Measurements from ENCODE around the gene SHC1.

Gene SHC1, protein sequence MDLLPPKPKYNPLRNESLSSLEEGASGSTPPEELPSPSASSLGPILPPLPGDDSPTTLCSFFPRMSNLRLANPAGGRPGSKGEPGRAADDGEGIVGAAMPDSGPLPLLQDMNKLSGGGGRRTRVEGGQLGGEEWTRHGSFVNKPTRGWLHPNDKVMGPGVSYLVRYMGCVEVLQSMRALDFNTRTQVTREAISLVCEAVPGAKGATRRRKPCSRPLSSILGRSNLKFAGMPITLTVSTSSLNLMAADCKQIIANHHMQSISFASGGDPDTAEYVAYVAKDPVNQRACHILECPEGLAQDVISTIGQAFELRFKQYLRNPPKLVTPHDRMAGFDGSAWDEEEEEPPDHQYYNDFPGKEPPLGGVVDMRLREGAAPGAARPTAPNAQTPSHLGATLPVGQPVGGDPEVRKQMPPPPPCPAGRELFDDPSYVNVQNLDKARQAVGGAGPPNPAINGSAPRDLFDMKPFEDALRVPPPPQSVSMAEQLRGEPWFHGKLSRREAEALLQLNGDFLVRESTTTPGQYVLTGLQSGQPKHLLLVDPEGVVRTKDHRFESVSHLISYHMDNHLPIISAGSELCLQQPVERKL

DNA sequence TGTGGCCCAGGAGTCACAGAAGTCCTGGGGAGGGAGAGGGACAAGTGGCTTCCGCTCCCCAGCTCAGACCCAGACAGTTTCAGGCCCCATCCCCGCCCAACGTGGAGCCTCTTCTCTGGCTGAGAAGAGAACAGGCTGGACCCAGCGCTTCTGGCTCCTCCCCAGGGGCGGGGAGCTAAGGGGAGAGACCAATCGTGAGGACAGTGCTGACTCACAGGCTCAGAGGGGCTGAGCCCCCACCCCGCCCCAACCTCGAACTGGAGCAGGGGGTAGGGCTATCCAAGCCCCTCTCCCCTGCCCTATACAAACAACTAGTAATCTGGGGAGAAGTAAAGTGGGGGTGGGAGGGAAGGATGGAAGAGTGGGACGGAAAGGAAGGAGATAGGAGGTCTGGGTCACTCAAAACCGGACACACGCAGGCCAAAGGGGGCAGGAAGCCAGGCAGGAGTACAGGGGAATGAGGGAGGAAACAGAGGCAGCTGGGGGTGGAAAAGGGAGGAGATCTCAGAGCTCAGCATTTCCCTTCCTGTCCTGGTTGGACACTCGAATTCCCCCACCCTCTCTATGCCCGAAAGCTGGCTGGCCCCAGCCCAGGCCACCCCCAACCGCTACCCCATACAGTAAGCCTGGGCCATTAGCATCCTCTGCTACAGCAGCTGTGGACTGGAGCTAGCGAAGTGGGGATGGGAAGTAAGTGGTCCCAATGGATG, at the start of gene SHC1:
SHC1 (minus strand) TSS at position 117 of the 710 bp plus-strand sequence. CDS start 221 bp downstream, outside the sequence.
- no peak within 1 kb of the TSS for H3K4me3 Mint-ChIP-seq
- no peaks in the 10 kb centered on the region for H3K9me3 Mint-ChIP-seq
- ATAC-seq (ENCODE audit: low read depth) (no peak), DNase-seq (ENCODE audit: low spot score in 2 of 2) (no peak)
- H3K36me3 Mint-ChIP-seq, result peaks cover 15% of the 10 kb centered on the region
- H3K27ac Mint-ChIP-seq, result peak within 1 kb of the TSS; percentile 67
- H3K27me3 Mint-ChIP-seq, result no peaks in the 10 kb centered on the region
- H3K4me1 Mint-ChIP-seq, result peaks cover 23% of the 10 kb centered on the region

DNA sequence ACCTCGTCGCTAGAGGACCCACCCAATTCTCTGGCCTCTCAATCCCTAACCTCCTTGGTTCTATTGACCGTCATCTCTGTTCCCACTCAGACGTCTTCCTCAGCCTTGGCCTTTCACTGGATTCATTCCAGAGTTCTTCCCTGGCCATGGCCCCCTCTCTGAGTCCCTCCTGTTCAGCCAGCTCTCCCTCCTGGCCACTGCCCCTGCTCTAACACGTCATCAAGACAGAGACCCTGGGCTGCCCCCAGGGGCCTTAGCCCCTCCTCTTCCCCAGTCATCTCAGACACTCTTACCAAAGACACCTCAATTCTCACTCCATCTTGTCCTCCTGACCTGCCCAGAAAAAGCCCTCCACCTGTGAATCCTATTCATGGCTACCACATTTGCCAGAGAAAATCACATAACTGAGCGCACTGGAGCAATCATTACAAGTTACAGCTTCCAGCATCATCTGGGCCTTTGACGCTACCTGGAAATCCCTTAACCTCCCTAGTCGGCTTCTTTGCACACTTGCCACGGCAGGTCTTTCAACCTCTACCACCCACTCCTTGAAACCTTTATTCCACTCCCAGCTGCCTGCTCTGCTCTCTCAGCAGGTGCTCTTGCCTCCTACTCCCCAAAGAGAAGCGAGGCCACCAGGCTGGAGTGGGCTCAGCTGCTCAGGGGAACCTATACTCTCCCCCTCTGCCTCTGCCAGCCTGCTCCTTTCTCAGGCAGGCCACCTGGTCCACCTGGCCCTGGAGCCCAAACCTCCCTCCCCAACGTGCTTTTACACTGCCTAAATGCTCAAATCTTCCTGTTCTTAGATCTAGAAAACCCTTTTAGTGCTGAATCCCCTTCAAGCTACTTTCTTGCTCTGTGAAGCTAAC, 49.1 kb upstream of the SHC1 start:
- H3K36me3 Mint-ChIP-seq, result no peaks in the 10 kb centered on the region
- peak overlapping the region; percentile 43 for H3K4me3 Mint-ChIP-seq
- no peak for DNase-seq (ENCODE audit: low spot score in 2 of 2)
- H3K27ac Mint-ChIP-seq, result peak overlapping the region; percentile 45
- H3K27me3 Mint-ChIP-seq, result no peaks in the 10 kb centered on the region
- H3K9me3 Mint-ChIP-seq, result no peaks in the 10 kb centered on the region
- no peak for ATAC-seq (ENCODE audit: low read depth)
- H3K4me1 Mint-ChIP-seq, result peaks cover 31% of the 10 kb centered on the region

DNA sequence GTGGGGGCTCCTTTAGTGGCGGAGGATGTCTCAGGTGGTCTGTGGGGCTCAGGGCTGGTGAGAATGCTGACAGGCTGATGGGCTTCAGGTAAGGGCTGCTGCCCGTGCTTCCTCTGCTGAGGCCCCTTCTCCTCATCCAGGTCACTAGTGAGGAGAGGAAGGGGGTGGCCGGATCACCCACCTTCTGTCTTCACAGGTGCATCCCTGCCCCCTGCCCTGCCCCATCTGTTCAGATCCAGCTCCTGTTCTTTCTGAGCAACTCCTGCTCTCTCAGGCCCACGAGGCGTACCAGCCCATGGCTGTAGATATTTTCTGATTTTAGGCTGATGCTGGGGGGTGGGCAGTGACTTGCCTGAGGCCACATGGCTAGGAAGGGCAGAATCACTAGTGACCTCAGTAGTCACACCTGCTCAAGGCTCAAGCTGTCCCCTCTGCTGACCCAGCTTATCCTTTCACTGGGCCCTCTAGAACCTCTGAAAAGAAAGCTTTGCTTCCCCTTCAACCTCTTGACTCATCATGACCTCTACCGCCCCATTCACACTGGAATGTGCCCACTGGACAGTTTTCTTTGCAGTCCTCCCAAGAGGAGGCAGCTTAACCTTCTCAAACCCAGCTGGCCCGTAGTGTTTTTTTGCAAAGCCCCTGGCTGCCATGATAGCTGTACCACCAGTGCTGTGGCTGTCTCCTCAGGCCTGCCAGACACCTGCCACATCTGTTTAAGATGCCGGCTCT, 48.2 kb upstream of the SHC1 start:
- peak overlapping the region; percentile 45 for H3K27ac Mint-ChIP-seq
- H3K4me3 Mint-ChIP-seq, result no peak overlapping the region
- H3K9me3 Mint-ChIP-seq, result no peaks in the 10 kb centered on the region
- H3K4me1 Mint-ChIP-seq, result peaks cover 36% of the 10 kb centered on the region
- DNase-seq (ENCODE audit: low spot score in 2 of 2), result no peak
- H3K36me3 Mint-ChIP-seq, result no peaks in the 10 kb centered on the region
- no peaks in the 10 kb centered on the region for H3K27me3 Mint-ChIP-seq
- ATAC-seq (ENCODE audit: low read depth), result no peak

DNA sequence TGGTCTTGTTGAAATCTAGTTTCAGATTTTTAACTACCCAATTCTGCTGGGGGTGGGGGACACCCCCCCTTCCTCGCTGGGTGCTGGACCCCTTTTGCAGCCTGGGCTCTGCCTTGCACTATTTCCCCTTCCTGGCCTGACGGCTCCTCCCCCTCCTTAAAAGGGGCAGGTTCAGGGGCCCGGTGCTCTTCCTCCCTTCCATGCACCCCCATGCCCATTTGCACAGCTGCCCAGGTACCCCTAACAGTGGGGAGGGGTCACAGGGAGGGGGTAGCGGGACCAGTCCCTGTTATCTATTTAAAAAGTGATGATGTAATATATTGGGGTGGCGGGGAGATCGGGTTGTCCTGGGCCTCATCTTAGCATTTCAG, 47.4 kb upstream of the SHC1 start:
- DNase-seq (ENCODE audit: low spot score in 2 of 2) (peak in 1 of 2 donors; percentile 22), ATAC-seq (ENCODE audit: low read depth) (peak; percentile 8)
- Mint-ChIP-seq H3K27ac (peak overlapping the region; percentile 83), H3K4me1 (peaks cover 45% of the 10 kb centered on the region), H3K4me3 (peak overlapping the region; percentile 84), H3K27me3 (no peaks in the 10 kb centered on the region), H3K36me3 (no peaks in the 10 kb centered on the region), H3K9me3 (no peaks in the 10 kb centered on the region)

DNA sequence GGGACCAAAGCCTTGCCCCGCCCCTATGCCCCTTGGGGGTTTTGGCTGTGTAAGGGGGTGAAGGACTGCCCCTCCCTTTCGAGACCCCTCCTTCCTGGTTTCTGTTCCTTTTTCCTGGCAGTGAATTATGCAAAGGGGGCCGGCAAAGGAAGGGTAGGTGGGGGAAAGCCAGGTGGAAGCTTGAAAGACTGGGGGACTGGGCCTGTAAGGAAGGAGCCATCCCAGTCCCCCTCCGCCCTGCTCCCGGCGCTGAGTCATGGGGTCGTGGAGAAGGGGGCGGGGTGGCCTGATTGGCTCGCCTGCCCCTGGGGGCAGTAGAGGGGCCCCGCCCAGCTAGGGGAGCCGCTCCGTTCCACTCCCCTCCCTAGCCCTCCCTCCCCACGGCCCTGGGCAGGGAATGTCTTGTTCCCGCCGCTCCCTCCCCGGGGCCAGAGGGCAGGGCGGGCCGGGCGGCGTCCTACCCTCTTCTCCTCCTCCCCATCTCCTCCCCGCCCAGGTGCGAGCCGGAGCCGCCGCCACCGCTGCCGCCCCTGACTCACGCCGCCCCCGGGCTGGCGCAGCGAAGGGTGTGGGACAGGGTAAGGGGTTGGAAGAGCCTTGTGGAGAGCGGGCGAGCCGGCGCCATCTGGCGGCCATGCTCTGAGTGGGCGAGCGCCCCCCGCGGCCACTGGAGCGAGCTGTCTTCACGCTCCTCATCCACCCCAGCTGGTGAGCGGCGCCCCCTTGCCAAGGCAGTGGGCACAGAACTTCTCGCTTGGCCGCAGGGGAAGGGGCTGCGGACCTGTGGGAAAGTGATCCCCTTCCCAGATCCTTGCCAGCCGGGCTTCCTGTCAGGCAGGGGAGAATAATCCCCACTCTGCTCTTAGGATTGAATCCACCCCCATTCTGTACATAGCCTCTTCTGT, 46.7 kb upstream of the SHC1 start:
- DNase-seq (ENCODE audit: low spot score in 2 of 2), result peak; percentile 85 to 88
- H3K9me3 Mint-ChIP-seq, result no peaks in the 10 kb centered on the region
- H3K36me3 Mint-ChIP-seq, result no peaks in the 10 kb centered on the region
- peak; percentile 79 for ATAC-seq (ENCODE audit: low read depth)
- H3K4me1 Mint-ChIP-seq, result peaks cover 49% of the 10 kb centered on the region
- no peaks in the 10 kb centered on the region for H3K27me3 Mint-ChIP-seq
- peak overlapping the region; percentile 84 for H3K4me3 Mint-ChIP-seq
- H3K27ac Mint-ChIP-seq, result peak overlapping the region; percentile 83

DNA sequence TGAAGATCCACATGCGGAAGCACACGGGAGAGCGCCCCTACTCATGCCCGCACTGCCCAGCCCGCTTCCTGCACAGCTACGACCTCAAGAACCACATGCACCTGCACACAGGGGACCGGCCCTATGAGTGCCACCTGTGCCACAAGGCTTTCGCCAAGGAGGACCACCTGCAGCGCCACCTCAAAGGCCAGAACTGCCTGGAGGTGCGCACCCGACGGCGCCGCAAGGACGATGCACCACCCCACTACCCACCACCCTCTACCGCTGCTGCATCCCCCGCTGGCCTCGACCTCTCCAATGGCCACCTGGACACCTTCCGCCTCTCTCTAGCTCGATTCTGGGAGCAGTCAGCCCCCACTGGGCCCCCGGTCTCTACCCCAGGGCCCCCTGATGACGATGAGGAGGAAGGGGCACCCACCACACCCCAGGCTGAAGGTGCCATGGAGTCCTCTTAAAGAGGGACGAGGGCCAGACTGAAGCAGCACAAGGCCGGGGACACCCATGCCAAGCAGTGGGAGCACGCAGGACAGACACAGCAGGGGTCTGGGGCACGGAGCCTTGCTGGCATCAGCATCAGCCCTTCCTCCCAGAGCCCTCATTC, 45.8 kb upstream of the SHC1 start:
- no peaks in the 10 kb centered on the region for H3K36me3 Mint-ChIP-seq
- peak overlapping the region; percentile 73 for H3K4me3 Mint-ChIP-seq
- H3K4me1 Mint-ChIP-seq, result peaks cover 48% of the 10 kb centered on the region
- peak; percentile 59 for ATAC-seq (ENCODE audit: low read depth)
- peak; percentile 34 to 50 for DNase-seq (ENCODE audit: low spot score in 2 of 2)
- H3K27me3 Mint-ChIP-seq, result no peaks in the 10 kb centered on the region
- no peaks in the 10 kb centered on the region for H3K9me3 Mint-ChIP-seq
- H3K27ac Mint-ChIP-seq, result peak overlapping the region; percentile 83

DNA sequence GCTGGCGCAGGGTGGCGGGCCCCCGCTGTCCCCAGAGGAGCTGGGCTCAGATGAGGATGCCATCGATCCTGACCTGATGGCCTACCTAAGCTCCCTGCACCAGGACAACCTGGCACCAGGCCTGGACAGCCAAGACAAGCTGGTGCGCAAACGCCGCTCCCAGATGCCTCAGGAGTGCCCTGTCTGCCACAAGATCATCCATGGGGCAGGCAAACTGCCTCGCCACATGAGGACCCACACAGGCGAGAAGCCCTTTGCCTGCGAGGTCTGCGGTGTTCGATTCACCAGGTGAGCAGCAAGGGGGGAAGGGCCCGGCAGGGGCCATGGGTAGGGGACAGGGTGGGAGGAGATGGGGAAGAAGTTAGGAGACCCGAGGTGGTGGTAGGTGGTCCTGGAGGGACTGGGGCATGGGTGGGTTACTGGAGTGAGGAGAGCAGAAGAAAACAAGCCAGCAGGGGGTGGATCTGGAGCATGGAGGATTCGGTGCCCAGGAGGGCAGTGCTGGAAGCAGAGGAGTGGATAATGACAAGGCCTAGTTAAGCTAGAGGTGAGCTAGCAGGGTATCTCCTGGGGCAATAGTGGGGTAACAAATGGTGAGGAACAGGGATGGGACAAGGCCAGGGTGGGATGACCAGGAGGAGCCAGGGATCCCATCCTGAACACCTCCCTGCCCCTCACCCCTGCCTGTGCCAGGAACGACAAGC, 45.1 kb upstream of the SHC1 start:
- Mint-ChIP-seq H3K4me3 (peak overlapping the region; percentile 1), H3K27ac (peak overlapping the region; percentile 83), H3K27me3 (no peaks in the 10 kb centered on the region), H3K36me3 (no peaks in the 10 kb centered on the region), H3K9me3 (no peaks in the 10 kb centered on the region), H3K4me1 (peaks cover 52% of the 10 kb centered on the region)
- DNase-seq (ENCODE audit: low spot score in 2 of 2), result no peak
- peak; percentile 0 for ATAC-seq (ENCODE audit: low read depth)

DNA sequence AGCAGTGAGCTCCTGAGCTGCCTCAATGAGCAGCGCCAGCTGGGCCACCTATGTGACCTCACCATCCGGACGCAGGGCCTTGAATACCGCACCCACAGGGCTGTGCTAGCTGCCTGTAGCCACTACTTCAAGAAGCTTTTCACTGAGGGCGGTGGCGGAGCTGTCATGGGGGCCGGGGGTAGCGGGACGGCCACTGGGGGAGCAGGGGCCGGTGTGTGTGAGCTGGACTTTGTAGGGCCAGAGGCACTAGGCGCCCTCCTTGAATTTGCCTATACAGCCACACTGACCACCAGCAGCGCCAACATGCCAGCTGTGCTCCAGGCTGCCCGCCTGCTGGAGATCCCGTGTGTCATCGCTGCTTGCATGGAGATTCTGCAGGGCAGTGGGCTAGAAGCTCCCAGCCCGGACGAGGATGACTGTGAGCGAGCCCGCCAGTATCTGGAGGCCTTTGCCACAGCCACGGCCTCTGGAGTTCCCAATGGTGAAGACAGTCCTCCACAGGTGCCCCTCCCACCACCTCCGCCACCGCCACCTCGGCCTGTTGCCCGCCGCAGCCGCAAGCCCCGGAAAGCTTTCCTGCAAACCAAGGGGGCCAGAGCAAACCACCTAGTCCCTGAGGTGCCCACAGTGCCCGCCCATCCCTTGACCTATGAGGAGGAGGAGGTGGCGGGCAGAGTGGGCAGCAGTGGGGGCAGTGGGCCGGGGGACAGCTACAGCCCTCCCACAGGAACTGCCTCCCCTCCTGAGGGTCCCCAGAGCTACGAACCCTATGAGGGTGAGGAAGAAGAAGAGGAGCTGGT, 44.4 kb upstream of the SHC1 start:
- Mint-ChIP-seq H3K36me3 (peaks cover 1% of the 10 kb centered on the region), H3K4me3 (no peak overlapping the region), H3K9me3 (no peaks in the 10 kb centered on the region), H3K4me1 (peaks cover 57% of the 10 kb centered on the region), H3K27me3 (no peaks in the 10 kb centered on the region), H3K27ac (no peak overlapping the region)
- DNase-seq (ENCODE audit: low spot score in 2 of 2) (no peak), ATAC-seq (ENCODE audit: low read depth) (no peak)

DNA sequence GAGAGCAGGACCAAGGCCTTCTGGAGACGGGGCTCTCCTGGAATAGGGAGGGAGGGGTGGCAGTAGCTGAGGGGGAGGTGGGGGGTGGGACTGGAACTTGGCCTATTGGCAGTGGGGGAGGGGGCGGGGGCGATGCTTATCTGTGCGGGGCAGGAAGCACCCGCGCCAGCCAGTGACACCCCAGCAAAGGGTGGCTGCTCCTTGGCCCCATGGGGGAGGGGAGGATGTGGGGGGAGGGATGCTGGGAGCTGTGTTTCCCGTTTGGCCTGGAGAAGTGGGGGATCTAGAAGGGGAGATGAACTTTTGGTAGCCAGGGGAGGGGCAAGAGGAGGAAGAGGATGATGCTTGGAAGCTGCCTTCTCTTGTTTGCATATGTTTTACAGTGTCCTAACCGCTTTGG, 43.1 kb upstream of the SHC1 start:
- Mint-ChIP-seq H3K4me3 (no peak overlapping the region), H3K4me1 (peaks cover 58% of the 10 kb centered on the region), H3K27me3 (no peaks in the 10 kb centered on the region), H3K36me3 (peaks cover 5% of the 10 kb centered on the region), H3K27ac (peak overlapping the region; percentile 89), H3K9me3 (no peaks in the 10 kb centered on the region)
- DNase-seq (ENCODE audit: low spot score in 2 of 2) (no peak), ATAC-seq (ENCODE audit: low read depth) (no peak)

DNA sequence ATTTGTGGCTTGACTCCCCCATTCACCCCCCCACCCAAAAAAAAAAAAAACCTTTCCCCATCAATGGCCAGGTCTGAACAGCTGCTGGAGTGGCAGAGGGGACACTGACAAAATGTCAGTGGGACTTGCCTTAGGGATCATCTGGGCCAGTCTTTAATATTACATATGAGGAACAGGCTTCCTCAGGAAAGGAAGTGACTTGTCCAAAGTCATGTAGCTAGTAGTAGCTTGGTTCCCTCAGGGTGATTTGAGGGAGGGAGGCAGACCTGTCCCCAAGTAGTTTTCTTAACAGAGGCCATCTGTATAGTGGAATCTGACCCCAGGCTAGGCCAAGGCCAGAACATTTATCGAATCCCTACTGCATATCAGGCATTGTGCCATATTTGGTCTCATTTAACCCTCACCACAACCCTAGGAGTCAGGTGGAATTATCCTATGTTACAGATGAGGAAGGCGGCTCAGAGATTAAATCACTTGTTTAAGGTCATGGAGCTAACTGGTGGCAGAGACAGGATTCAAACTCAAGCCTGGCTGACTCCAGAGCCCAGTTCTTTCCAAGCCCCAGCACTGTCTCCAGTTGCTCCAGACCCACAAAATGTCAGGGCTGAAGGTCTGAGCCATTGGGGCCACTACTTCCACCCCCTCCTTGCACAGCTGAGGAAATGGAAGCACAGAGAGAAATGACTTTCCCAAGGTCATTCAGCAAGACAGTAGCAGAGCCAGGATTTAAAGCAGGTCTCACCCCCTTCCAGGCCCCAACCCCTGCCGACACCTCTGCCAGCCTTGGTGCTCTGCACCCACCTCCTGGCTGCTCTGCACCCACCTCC, 42.4 kb upstream of the SHC1 start:
- Mint-ChIP-seq H3K4me1 (peaks cover 62% of the 10 kb centered on the region), H3K9me3 (no peaks in the 10 kb centered on the region), H3K36me3 (peaks cover 7% of the 10 kb centered on the region), H3K27ac (peak overlapping the region; percentile 89), H3K4me3 (no peak overlapping the region), H3K27me3 (no peaks in the 10 kb centered on the region)
- DNase-seq (ENCODE audit: low spot score in 2 of 2), result no peak
- ATAC-seq (ENCODE audit: low read depth), result no peak
